Cerebellar cortex (tissue), 1 donor: ENCODE results near the gene POU5F1.
A peak's percentile ranks its signal among the peaks of the same experiment; 100 is the strongest.
"Not testable (repeated sequence)": the region's sequence is repeated elsewhere in the genome, so short reads cannot be mapped to it uniquely, and the experiment has no call there.

Experiments used
- DNase-seq: peaks from one replicate; pipeline ENCODE4 v3.0.0-alpha.2; 2015; ENCODE audit warnings: low spot score

The POU5F1 gene

GRCh38 chr6:31190488-31190887 is 20.0 kb upstream of the POU5F1 start:
- no peak for DNase-seq

GRCh38 chr6:31189223-31189622 is 18.7 kb upstream of the POU5F1 start:
- DNase-seq, result not testable (repeated sequence)

- DNase-seq, result no peak
Measured at GRCh38 chr6:31187780-31188194, 17.3 kb upstream of the POU5F1 start.

GRCh38 chr6:31186052-31186734 is 15.7 kb upstream of the POU5F1 start:
- DNase-seq, result no peak

- not testable (repeated sequence) for DNase-seq
Measured at GRCh38 chr6:31185695-31186051, 15.2 kb upstream of the POU5F1 start.

- DNase-seq, result not testable (repeated sequence)
Measured at GRCh38 chr6:31183859-31184258, 13.4 kb upstream of the POU5F1 start.

- DNase-seq, result not testable (repeated sequence)
Measured at GRCh38 chr6:31183287-31183686, 12.8 kb upstream of the POU5F1 start.

- DNase-seq, result peak; percentile 51
Measured at GRCh38 chr6:31180500-31180899, 10.0 kb upstream of the POU5F1 start.

GRCh38 chr6:31179896-31180295 is 9.4 kb upstream of the POU5F1 start:
- DNase-seq, result no peak

GRCh38 chr6:31179042-31179386 is 8.5 kb upstream of the POU5F1 start:
- no peak for DNase-seq

- DNase-seq, result no peak
Measured at GRCh38 chr6:31178143-31179041, 7.9 kb upstream of the POU5F1 start.

- DNase-seq, result no peak
Measured at GRCh38 chr6:31175971-31176370, 5.5 kb upstream of the POU5F1 start.

- no peak for DNase-seq
Measured at GRCh38 chr6:31174378-31174777, 3.9 kb upstream of the POU5F1 start.

- no peak for DNase-seq
Measured at GRCh38 chr6:31173406-31173805, 2.9 kb upstream of the POU5F1 start.

- no peak for DNase-seq
Measured at GRCh38 chr6:31172973-31173384, 2.5 kb upstream of the POU5F1 start.

- DNase-seq, result no peak
Measured at GRCh38 chr6:31171931-31172905, 1.7 kb upstream of the POU5F1 start.

GRCh38 chr6:31170987-31171671 is 647 bp upstream of the POU5F1 start:
- DNase-seq, result no peak

- DNase-seq, result not testable (repeated sequence)
Measured at GRCh38 chr6:31169858-31170599, 453 bp downstream of the POU5F1 start.

GRCh38 chr6:31169123-31169857 is 1.2 kb downstream of the POU5F1 start:
- no peak for DNase-seq

GRCh38 chr6:31168606-31169005 is 1.9 kb downstream of the POU5F1 start:
- no peak for DNase-seq
